Peyer's patch (tissue), 4 donors: ENCODE results near the gene PSAPL1. TPM values are rescaled to one million over a fixed set of nuclear protein-coding genes. Genes with fewer than 3 reads are reported as not detected.

Experiments used
- DNase-seq, 3 donors: peaks; one replicate each; pipeline ENCODE4 v3.0.0-alpha.2; 2017 to 2019
- H3K27ac ChIP-seq, 4 donors: fragments of 200-600 bp; sonication (generic); one replicate each; pipeline ENCODE4 v1.5.1; 2016 to 2019
- H3K27me3 ChIP-seq, 2 donors: fragments of 200-600 bp; sonication (generic); one replicate each; pipeline ENCODE4 v1.5.1; 2019
- H3K36me3 ChIP-seq, 3 donors: fragments of 200-600 bp; sonication (generic); one replicate each; pipeline ENCODE4 v1.5.1; 2016 to 2019
- H3K4me1 ChIP-seq, 4 donors: fragments of 200-600 bp; sonication (generic); one replicate each; pipeline ENCODE4 v1.5.1; 2016 to 2019
- H3K4me3 ChIP-seq, 4 donors: fragments of 200-600 bp; sonication (generic); 1 replicate in 3 of 4; 2 replicates in 1 of 4; pipeline ENCODE4 v1.5.1; 2016 to 2019; ENCODE audit warnings: mild to moderate bottlenecking in 1 of 4
- H3K9me3 ChIP-seq, 4 donors: fragments of 200-600 bp; sonication (generic); one replicate each; pipeline ENCODE4 v1.5.1; 2016 to 2019; ENCODE audit warnings: mild to moderate bottlenecking in 1 of 4
- POLR2A ChIP-seq, 2 donors: fragments of 450-650 bp; IDR thresholded peaks; one replicate each; pipeline ENCODE4 v1.5.1; 2017; ENCODE audit warnings: antibody characterized with exemption in 2 of 2, mild to moderate bottlenecking in 2 of 2, moderate library complexity in 2 of 2
- total RNA-seq, 4 donors: library from RNA; depleted of rRNA; stranded (reverse); fragments of >200 nt; gene quantifications; one replicate each; pipeline ENCODE4 v1.1.0, GENCODE V29; 2016
- TF ChIP-seq, protein P1 (sequence below), 6 experiments: fragments of 450-650 bp in 4 of 6; fragments of 200-600 bp in 2 of 6; sonication (generic) in 1 of 6; IDR thresholded peaks; one replicate each; pipeline ENCODE4 v1.5.1; 2017 to 2019; ENCODE audit warnings: antibody characterized with exemption in 6 of 6, mild to moderate bottlenecking in 3 of 6, moderate library complexity in 1 of 6

Gene PSAPL1
- total RNA-seq, 4 donors from 2014 or later, result not detected

DNA sequence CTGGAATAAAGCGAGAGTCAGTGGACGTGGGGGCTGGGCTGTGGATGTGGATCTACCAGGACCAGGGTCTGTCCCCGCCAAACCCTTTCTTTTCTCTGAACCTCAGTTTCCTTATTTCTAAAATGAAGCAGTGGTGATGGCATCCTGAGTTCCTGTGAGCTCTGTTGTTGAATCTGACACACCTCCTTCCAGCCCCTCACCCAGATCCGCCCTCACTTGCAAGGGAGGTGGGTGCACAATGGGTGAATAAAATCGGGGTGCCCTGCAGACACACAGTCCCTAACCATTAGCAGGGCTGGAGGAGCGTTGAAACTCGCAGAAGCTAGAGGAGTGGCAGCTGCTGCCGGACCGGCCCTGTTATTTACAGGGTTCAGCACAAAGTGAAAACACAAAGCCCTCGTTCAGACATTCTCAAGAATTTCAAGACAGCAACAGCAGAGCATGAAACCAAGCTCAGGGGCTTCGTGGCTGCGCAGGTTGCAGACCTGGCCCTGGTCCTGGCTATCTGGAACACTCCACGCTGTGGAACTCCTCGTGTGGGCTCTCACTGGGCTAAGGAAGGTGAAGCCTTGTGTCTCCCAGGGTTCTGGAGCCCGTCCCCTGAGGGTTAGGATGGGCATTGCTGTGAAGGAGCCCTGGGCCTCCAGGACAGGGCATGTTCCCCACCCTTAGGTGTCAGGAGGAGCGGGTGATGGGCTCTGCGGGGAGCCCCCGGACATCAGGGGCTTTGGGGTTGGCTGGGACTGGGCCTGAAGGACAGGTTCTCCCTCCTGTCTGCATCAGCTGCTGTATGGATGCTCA is 42.9 kb downstream of the PSAPL1 start:
- DNase-seq, result peak in 1 of 3 donors; percentile 41
- Histone ChIP-seq H3K4me1 (no peaks in the 10 kb centered on the region), H3K4me3 (no peak overlapping the region), H3K27ac (no peak overlapping the region), H3K36me3 (no peaks in the 10 kb centered on the region), H3K27me3 (no peaks in the 10 kb centered on the region), H3K9me3 (no peaks in the 10 kb centered on the region)
- no peak for TF ChIP-seq POLR2A (IDR thresholded peaks at IDR 0.05)

DNA sequence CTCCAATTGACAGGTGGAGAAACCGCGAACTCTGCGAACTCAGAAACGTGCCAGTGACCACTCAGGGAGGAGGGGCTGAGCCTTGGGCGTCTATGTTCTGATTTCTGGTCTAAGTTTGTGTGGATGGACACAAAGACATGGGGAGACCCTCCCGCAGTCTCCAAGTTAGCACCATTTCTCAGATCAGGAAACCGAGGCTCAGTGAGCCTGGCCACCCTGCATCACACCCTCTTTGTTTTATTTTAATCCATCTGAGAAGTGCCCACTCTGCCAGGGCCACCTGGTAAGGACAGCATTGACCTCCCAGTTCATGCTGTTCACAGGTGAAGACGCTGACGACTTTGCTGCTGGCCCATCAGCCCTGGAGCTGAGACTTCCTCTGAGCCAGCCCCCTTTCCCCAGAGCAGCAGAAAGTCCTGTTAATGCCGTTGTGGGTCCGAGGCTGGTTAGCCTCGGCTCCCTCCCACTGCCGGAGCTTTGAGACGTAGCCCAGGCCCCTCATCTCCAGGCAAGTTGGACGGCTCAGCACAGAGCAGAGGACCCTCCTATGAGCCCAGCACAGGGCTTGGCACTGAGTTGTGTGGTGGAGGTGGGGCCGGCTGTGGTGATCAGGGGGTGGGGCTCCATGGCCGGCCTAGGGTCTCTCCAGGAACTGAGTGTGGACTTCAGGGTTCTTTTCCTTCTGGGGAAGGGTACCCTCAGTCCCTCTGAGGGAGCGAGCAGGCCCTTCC is 43.7 kb downstream of the PSAPL1 start:
- Histone ChIP-seq H3K27me3 (no peaks in the 10 kb centered on the region), H3K4me3 (no peak overlapping the region), H3K36me3 (no peaks in the 10 kb centered on the region), H3K4me1 (no peaks in the 10 kb centered on the region), H3K27ac (no peak overlapping the region), H3K9me3 (no peaks in the 10 kb centered on the region)
- TF ChIP-seq POLR2A (IDR thresholded peaks at IDR 0.05), result no peak
- TF ChIP-seq, protein P1, sequence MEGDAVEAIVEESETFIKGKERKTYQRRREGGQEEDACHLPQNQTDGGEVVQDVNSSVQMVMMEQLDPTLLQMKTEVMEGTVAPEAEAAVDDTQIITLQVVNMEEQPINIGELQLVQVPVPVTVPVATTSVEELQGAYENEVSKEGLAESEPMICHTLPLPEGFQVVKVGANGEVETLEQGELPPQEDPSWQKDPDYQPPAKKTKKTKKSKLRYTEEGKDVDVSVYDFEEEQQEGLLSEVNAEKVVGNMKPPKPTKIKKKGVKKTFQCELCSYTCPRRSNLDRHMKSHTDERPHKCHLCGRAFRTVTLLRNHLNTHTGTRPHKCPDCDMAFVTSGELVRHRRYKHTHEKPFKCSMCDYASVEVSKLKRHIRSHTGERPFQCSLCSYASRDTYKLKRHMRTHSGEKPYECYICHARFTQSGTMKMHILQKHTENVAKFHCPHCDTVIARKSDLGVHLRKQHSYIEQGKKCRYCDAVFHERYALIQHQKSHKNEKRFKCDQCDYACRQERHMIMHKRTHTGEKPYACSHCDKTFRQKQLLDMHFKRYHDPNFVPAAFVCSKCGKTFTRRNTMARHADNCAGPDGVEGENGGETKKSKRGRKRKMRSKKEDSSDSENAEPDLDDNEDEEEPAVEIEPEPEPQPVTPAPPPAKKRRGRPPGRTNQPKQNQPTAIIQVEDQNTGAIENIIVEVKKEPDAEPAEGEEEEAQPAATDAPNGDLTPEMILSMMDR (IDR thresholded peaks at IDR 0.05), result no peak
- DNase-seq, result peak; percentile 9 to 31 (median 22)

DNA sequence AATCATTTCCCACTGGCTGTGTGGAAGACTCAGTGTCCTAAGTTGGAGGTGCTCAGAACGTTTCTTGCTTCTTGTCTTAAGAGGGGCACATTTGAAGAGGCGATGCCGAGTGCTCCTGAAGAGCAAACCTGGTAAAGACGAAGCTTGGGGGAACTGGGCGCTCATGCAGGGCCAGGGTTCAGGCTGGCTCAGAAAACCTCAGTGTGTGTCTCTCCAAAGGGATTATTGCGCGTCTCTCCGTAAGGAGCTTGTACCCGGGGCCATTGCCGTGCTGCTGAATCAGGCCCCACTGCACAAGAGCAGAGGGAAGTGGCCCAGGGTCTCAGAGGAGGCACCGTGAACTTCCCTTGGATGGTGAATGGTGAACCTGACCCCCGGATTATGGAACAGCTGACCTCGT is 44.4 kb downstream of the PSAPL1 start:
- peak in 1 of 3 donors; percentile 2 for DNase-seq
- Histone ChIP-seq H3K27ac (no peak overlapping the region), H3K9me3 (no peaks in the 10 kb centered on the region), H3K36me3 (no peaks in the 10 kb centered on the region), H3K4me3 (no peak overlapping the region), H3K27me3 (no peaks in the 10 kb centered on the region), H3K4me1 (no peaks in the 10 kb centered on the region)
- TF ChIP-seq, protein P1 (IDR thresholded peaks at IDR 0.05), result no peak
- TF ChIP-seq POLR2A (IDR thresholded peaks at IDR 0.05), result no peak

DNA sequence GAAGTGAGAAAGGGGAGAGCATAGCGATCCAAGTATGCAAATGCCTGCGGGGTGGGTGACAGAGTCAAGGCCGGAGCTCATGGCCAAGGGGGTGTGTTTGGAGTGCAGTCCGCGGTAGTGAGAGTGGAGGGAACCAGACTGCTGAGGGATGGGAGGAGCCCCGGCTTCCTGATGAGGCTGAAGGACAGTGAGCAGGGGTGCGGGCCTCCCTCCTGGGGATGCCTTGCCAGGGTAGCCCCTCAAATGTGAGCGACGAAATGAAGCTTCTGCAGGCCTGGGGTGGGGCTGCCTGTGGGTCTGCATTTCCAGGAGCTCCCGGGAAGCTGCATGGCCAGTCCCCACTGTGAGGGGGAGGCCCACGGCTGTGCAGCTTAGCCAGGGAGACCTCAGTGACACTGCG is 45.0 kb downstream of the PSAPL1 start:
- TF ChIP-seq POLR2A (IDR thresholded peaks at IDR 0.05), result no peak
- TF ChIP-seq, protein P1 (IDR thresholded peaks at IDR 0.05), result no peak

DNA sequence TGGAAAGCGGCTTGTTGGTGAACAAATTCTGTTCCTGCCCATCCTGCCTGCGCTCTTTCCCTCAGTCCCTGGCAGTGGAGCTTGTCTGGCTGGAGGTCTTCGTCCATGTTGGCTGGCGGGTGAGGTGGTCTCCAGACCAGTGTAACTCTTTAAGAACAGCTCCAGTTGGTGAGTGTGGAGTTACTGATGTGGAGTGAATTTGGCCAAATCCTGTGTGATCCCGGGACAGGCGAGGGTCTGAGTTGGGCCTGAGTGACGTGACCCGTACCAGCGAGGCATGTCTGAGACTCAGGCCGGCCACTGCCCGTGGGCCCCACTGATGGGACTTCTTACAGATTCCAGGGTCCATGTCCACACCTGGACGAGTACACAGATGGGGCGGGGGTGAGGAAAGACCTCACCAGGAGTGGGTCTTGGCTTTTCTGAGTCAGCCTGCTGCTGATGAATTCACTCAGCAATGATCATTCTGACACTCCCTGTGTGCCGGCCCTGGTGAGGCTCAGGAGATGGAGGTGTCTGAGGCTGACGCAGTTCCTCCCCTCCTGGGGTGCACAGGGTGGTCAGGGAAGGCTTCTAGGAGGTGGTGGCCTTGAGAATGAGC is 45.5 kb downstream of the PSAPL1 start:
- no peaks in the 10 kb centered on the region for H3K27me3 ChIP-seq
- no peaks in the 10 kb centered on the region for H3K9me3 ChIP-seq
- no peak overlapping the region for H3K4me3 ChIP-seq
- DNase-seq, result peak in 2 of 3 donors; percentile 25 to 30
- no peaks in the 10 kb centered on the region for H3K4me1 ChIP-seq
- no peaks in the 10 kb centered on the region for H3K36me3 ChIP-seq
- no peak overlapping the region for H3K27ac ChIP-seq
- no peak for TF ChIP-seq POLR2A (IDR thresholded peaks at IDR 0.05)
- TF ChIP-seq, protein P1 (IDR thresholded peaks at IDR 0.05), result no peak

More for the DNA sequence above, 45.0 kb downstream of the PSAPL1 start:
- Histone ChIP-seq H3K4me3 (no peak overlapping the region), H3K9me3 (no peaks in the 10 kb centered on the region), H3K27me3 (no peaks in the 10 kb centered on the region), H3K27ac (no peak overlapping the region), H3K36me3 (no peaks in the 10 kb centered on the region), H3K4me1 (no peaks in the 10 kb centered on the region)
- peak in 2 of 3 donors; percentile 3 to 25 for DNase-seq

DNA sequence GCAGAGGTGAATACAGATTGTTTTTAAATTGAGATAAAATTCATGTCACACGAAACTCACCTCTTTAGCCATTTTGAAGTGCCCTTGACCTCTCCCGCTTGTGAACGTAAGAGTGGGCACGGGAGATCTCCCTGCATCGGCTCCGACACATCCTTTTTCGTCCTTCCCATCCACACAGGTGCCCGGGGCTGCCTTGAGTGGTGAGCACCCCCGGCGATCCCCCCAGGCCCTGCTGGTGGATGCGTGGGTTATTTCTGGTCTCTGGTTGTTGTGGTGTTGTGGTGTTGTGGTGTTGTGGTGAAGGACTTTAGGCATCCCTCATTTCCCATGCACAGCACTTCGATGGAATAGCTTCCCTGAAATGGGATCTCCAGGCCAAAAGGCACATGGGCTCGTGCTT is 46.1 kb downstream of the PSAPL1 start:
- Histone ChIP-seq H3K4me1 (no peaks in the 10 kb centered on the region), H3K27ac (no peak overlapping the region), H3K4me3 (no peak overlapping the region), H3K36me3 (no peaks in the 10 kb centered on the region), H3K27me3 (no peaks in the 10 kb centered on the region), H3K9me3 (no peaks in the 10 kb centered on the region)
- DNase-seq, result peak in 1 of 3 donors; percentile 26
- TF ChIP-seq, protein P1 (IDR thresholded peaks at IDR 0.05), result no peak
- no peak for TF ChIP-seq POLR2A (IDR thresholded peaks at IDR 0.05)
